ENCODE data around the gene CDR2.
"Not testable (repeated sequence)": the region's sequence is repeated elsewhere in the genome, so short reads cannot be mapped to it uniquely, and the experiment has no call there.

Gene CDR2

GRCh38 chr16:22370038-22370820, 4.2 kb downstream of the CDR2 start:
- H3K4me3 ChIP-seq (ENCODE audit: low read depth, low read length) = no peak overlapping the region
- H3K27ac ChIP-seq = no peak overlapping the region
- peaks cover 30% of the 10 kb centered on the region for H3K36me3 ChIP-seq
- no peak for TF ChIP-seq CTCF (IDR thresholded peaks at IDR 0.05; ENCODE audit: low read depth, low read length)
- no peaks in the 10 kb centered on the region for H3K9me3 ChIP-seq (ENCODE audit: severe bottlenecking)
- H3K27me3 ChIP-seq (ENCODE audit: insufficient read depth, low read depth, severe bottlenecking) = no peaks in the 10 kb centered on the region
- no peak for DNase-seq

- Histone ChIP-seq H3K9me3 (ENCODE audit: severe bottlenecking) (no peaks in the 10 kb centered on the region), H3K4me3 (ENCODE audit: low read depth, low read length) (no peak overlapping the region), H3K27ac (no peak overlapping the region), H3K36me3 (peaks cover 39% of the 10 kb centered on the region), H3K27me3 (ENCODE audit: insufficient read depth, low read depth, severe bottlenecking) (no peaks in the 10 kb centered on the region)
- no peak for TF ChIP-seq CTCF (IDR thresholded peaks at IDR 0.05; ENCODE audit: low read depth, low read length)
- no peak for DNase-seq
Measured at GRCh38 chr16:22369221-22369811, 5.1 kb downstream of the CDR2 start.

- DNase-seq = not testable (repeated sequence)
Measured at GRCh38 chr16:22368200-22368826, 6.1 kb downstream of the CDR2 start.

GRCh38 chr16:22366889-22367288, 7.5 kb downstream of the CDR2 start:
- Histone ChIP-seq H3K36me3 (peaks cover 44% of the 10 kb centered on the region), H3K27ac (no peak overlapping the region)
- TF ChIP-seq CTCF (IDR thresholded peaks at IDR 0.05; ENCODE audit: low read depth, low read length) = no peak

More at GRCh38 chr16:22368200-22368826, 6.1 kb downstream of the CDR2 start:
- peaks cover 47% of the 10 kb centered on the region for H3K36me3 ChIP-seq
- not testable (repeated sequence) for H3K4me3 ChIP-seq (ENCODE audit: low read depth, low read length); H3K27ac ChIP-seq; H3K27me3 ChIP-seq (ENCODE audit: insufficient read depth, low read depth, severe bottlenecking); H3K9me3 ChIP-seq (ENCODE audit: severe bottlenecking)

GRCh38 chr16:22366371-22366770, 8.0 kb downstream of the CDR2 start:
- TF ChIP-seq CTCF (IDR thresholded peaks at IDR 0.05; ENCODE audit: low read depth, low read length) = no peak
- H3K27me3 ChIP-seq (ENCODE audit: insufficient read depth, low read depth, severe bottlenecking) = no peaks in the 10 kb centered on the region
- H3K4me3 ChIP-seq (ENCODE audit: low read depth, low read length) = no peak overlapping the region
- H3K27ac ChIP-seq = no peak overlapping the region
- H3K36me3 ChIP-seq = peaks cover 39% of the 10 kb centered on the region
- DNase-seq = no peak
- H3K9me3 ChIP-seq (ENCODE audit: severe bottlenecking) = no peaks in the 10 kb centered on the region

More at GRCh38 chr16:22366889-22367288, 7.5 kb downstream of the CDR2 start:
- H3K9me3 ChIP-seq (ENCODE audit: severe bottlenecking) = no peaks in the 10 kb centered on the region
- no peak overlapping the region for H3K4me3 ChIP-seq (ENCODE audit: low read depth, low read length)
- DNase-seq = no peak
- no peaks in the 10 kb centered on the region for H3K27me3 ChIP-seq (ENCODE audit: insufficient read depth, low read depth, severe bottlenecking)

- no peak for TF ChIP-seq CTCF (IDR thresholded peaks at IDR 0.05; ENCODE audit: low read depth, low read length)
- Histone ChIP-seq H3K9me3 (ENCODE audit: severe bottlenecking) (no peaks in the 10 kb centered on the region), H3K27me3 (ENCODE audit: insufficient read depth, low read depth, severe bottlenecking) (no peaks in the 10 kb centered on the region), H3K36me3 (peaks cover 38% of the 10 kb centered on the region), H3K27ac (no peak overlapping the region), H3K4me3 (ENCODE audit: low read depth, low read length) (no peak overlapping the region)
- no peak for DNase-seq
Measured at GRCh38 chr16:22364241-22364640, 10.2 kb downstream of the CDR2 start.
